ENCODE results near the gene RASD2.

The RASD2 gene

DNA sequence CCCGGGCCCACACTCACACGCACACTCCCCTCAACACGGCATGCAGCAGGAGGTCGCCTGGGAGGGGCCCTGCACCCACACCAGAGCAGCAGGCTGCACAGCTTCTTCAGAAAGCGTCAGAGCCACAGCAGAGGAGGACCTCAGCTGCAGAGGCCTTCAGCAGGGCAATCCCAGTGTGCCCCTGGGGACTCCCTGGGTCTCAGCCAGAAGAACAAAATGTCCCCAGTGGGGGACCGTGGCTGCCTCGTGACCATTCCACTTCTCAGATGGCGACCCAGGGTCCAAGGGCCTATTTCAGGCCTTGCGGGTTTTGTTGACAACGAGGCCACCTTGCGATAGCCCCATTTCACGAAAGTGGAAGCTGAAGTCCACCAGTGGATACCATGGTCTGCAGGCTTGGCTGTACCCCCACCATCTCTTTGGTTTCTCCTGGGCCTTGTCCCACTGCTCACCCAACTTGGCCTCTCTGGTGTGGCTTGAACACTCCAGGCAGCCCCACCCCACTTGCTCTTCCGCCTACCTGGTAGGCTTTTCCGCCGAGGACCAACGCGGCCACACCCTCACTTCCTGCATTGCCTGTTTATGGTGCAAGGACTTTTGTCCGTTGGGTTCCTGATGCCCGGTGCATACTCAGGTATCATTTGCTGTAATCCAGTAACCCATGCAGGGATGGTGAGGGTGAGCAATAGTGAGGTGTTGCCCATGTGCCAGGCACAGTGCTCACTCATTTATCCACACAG is 38.4 kb downstream of the RASD2 start:
- no peak overlapping the region for H3K27ac ChIP-seq
- no peak for DNase-seq (ENCODE audit: low read depth, low spot score)

DNA sequence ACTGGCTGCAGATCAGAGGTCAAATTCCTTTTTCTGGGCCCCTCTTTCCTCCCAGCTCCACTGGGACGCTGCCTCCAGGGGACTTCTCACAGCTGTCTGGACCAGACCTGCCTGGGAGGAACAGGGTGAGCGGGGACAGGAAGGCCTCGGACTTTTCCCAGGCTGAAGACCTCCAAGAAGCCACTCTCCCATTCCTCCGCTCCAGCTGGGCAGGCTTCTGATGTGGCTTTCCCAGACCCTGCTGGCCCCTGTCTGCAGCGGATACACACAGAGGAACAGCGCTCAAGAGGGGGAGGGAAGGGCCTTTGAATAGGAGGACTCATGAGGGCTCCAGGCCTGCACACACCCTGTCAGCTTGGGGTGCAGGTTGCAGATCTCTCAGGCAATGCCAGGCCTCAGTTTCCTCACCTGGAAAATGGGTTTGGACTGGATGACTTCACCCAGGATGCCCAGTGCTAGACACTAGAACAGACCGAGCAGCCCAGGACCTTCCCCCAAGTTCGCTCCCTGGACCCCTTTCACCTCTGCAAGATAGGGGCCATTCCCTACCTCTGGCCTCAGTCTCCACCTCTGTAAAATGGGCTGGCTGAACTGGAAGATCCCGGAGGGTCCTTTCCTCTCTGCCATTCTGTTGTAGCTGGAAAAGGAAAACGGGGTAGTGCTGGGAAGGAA is 39.9 kb downstream of the RASD2 start:
- no peak for DNase-seq (ENCODE audit: low read depth, low spot score)
- no peak overlapping the region for H3K27ac ChIP-seq

DNA sequence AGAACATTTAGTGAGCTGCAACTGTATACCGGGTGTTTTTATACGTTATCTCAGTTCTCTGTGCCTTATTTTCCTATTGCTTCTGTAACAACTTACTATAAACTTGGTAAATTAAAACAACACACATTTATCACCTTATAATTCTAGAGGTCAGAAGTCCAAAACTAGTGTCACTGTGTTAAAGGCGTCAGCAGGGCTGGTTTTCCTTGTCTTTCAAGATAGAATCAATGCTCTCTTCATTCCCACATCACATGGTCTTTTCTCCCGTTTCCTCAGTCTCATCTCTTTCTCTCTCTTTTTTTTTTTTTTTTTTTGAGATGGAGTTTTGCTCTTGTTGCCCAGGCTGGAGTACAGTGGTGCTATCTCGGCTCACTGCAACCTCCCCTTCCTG is 40.4 kb downstream of the RASD2 start:
- no peak for DNase-seq (ENCODE audit: low read depth, low spot score)
- no peak overlapping the region for H3K27ac ChIP-seq

DNA sequence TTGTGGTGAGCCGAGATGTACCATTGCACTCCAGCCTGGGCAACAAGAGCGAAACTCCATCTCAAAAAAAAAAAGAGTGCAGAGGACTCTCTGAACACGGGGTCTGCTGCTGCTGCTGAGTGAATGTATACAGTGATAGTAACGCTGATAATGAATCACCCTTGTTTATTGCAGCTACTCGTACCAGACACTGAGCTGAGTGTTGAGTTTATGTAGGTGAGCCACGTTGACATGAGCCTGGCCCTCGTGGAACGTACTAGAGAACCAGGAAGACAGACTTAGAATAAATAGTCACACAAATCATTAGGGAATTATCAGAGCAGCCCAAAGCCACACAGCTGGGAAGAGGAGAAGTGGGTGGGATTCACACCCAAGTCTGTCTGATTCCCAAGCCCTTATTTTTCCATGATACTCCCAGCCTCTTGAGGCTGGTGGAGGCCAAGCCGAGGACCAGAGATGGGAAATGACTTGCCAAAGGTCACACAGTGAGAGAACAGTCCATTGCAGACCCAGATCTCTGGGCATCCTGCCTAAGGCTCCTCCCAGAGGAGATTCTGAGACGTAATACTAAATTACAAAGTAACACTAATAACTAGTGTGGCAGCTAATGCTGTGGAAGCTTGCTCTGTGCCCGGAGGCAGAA is 41.7 kb downstream of the RASD2 start:
- no peak for DNase-seq (ENCODE audit: low read depth, low spot score)
- H3K27ac ChIP-seq, result no peak overlapping the region

DNA sequence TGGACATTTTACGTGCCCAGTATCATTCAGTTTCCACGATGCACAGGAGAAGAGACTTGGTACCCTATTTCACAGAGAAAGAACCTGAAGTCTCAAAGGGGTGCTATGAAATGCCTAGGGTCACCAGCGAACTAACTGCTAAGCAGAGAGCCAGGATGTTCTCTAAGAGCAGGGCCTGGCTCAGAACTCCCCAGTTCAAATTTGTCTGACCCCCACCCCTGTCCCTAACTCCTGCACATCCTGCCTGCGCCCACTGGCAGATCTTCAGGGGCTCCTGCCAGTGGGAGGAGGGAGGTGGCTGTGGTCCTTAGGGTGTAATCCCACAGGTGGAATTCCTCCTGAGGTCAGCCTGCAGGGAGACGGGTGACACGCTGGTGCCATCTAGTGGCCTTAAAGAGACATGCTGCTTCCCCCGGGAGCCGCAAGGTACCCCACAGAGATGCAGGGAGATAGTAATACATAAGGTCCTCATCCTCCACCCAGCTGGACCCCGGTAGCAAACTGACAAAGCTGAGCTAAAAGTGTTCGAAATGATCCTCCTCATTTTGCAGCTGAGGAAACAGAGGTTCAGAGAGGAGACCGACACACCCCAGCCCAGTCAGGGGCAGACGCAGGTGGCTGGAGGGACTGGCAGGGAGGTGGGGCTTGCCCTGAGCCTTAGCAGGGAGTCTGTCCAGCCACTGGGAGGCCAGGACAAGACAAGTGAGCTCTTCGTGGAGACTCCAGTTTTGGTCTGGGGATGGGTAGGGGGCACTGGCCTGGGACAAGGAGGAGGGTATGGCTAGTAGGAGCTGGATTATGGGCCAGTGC is 42.4 kb downstream of the RASD2 start:
- no peak for DNase-seq (ENCODE audit: low read depth, low spot score)
- no peak overlapping the region for H3K27ac ChIP-seq

DNA sequence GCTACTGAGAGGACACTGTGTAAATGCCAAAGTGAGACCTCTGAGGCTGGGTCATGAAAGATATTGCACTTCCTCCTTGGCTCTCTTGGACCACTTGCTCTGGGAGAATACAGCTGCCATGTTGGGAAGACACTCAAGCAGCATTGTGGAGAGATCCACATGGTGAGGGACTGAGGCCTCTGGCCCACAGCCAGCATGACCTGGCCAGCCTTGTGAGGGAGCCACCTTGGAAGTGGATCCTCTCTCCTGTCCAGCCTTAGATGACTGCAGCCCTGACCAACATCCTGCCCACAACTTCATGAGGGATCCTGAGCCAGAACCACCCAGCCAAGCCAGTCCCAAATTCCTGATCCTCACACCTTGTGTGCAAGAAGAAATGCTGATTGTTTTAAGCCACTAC is 46.1 kb downstream of the RASD2 start:
- no peak for DNase-seq (ENCODE audit: low read depth, low spot score)
- no peak overlapping the region for H3K27ac ChIP-seq

DNA sequence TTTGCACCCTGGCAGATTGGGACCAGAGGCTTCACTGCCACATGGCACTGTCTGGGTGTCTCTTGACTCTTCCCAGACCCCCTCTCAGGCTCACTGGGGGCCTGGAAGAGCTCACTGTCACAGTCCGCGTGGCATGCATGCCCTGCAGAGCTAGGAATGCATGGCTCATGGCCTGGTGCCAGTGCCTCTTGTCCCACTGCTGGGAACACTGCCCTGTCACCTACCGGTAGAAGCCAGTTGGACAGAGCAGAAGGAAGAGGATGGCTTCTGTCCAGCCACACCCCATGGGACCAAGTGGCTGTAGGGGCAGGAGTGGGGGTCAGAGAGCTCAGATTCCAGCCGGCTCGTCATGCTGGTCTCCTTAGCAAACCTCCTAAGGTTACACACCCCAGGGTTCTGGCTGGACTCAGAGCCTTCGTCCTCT is 46.8 kb downstream of the RASD2 start:
- H3K27ac ChIP-seq, result no peak overlapping the region
- DNase-seq (ENCODE audit: low read depth, low spot score), result no peak

DNA sequence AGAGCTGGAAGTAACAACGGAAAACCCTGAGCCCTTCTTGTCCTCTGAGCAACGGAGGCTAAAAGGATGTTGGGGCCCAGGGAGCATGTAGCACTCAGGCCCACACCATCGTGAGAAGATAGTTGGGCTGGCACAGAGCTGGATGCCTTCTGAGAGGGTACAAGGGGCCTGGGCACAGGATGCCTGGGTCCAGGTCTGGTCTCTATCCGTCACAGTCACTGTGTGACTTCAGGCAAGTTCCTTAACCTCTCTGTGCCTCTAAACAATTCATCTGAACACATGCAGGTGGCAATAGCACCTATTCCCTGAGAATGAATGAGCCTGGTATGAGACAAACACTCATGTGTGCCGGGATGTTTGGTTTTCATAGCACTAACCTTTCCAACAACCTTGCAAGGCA is 47.3 kb downstream of the RASD2 start:
- H3K27ac ChIP-seq, result peak overlapping the region; percentile 75
- DNase-seq (ENCODE audit: low read depth, low spot score), result no peak

DNA sequence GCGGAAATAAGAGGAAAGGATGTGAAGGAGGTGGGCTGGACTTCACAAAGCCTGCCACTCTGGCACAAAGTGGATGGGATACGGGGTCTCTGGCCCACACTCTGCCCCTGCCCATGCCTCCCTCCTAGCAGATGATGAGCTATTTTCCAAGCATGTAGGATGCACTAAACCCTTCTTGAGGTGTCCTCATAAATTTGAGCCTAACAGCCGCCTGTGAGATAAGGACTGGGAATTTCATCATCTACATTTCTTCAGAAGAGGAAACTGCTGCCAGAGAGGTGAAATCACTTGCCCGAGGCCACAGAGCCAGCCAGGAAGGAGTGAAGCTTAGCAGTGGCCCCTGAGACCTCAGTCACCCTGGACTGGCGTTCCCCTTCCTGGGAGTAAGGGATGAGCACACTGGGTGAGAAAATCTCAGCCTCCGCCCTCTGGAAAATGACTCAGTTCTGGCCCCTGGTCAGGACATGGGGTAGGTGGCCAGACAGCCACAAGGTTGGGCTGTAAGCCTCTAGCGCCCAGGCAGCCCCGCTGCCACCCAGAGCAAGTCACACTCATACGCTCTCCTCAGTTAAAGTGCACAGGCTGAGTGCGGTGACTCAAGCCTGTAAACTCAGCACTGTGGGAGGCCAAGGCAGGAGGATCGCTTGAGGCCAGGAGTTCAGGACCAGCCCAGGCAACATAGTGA is 48.6 kb downstream of the RASD2 start:
- H3K27ac ChIP-seq, result peak overlapping the region; percentile 75
- peak; percentile 87 for DNase-seq (ENCODE audit: low read depth, low spot score)

DNA sequence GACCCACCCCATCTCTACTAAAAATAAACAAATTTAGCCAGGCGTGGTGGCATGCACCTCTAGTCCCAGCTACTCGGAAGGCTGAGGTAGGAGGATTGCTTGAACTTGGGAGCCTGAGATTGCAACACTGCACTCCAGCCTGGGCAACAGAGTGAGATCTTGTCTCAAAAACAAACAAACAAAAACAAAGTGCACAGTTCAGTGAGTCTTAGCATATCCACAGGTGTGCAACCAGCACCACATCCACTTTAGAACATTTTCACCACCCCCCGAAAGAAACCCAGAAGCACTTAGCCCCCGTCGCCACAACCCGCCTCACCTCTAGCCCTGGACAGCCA is 49.1 kb downstream of the RASD2 start:
- no peak for DNase-seq (ENCODE audit: low read depth, low spot score)
- H3K27ac ChIP-seq, result peak overlapping the region; percentile 75

DNA sequence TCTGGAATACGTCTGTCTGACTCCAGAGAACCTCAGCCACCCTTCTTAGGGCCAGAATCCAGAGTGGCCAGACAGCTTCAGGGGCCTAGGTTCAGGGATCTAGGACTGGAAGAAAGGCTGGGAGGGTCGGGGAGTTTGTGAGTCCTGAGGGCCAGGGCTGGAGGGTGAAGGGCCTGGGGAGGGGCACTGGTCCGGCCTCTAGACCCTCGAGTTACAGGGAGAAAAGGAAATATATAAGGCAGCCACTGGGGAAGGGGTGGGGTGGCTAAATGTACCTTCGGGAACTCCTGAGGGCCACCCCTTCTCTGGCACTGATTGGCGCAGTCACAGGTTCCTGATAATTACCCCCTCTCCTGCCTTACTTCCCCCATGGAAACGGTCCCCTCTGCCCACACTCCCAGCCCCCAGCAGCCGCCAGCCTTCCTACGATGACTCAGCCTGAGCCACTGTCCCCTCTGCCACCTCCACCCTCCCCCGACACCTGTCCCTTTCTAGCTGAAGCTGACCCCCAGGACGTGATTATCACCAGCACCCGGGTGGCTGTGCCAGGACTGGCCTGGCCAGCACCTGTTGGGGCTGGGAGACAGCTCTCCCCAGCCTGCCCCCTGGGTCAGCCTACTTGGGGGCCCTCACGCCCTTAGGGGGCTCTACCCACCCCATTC is 50.1 kb downstream of the RASD2 start:
- DNase-seq (ENCODE audit: low read depth, low spot score), result no peak
- H3K27ac ChIP-seq, result no peak overlapping the region

DNA sequence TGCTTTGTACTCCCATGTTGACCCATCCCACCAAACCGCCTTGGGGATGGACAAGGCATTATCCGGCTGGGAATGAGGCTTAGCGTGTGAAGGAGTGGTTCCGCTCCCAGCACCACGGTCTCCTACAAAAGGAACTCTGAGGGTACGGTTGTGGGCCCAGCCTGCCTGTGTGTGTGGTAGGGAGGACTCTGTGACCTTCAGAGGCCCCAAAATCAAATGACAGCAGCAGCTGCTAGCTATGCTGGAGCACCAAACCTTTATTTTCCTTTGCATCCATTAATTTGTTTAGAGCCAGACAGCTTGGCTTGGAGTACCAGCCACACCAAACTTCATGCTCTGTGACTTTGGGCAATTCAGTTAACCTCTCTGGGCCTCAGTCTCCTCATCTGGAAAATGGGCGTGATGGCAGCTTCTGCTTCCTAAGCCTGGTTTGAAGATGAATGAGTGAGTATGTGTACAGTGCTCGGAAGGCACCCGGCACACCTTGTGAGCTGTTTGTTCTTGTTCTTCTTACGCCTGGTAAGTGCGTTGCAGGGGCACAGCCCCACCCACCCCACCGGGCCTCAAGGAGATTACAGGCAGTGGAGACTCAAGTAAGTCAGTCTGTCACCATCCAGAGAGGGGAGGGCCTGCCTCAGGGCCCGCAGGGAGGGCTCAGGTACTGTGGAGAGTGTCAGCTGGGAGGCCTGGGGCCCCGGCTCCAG is 51.2 kb downstream of the RASD2 start:
- no peak overlapping the region for H3K27ac ChIP-seq
- DNase-seq (ENCODE audit: low read depth, low spot score), result no peak

DNA sequence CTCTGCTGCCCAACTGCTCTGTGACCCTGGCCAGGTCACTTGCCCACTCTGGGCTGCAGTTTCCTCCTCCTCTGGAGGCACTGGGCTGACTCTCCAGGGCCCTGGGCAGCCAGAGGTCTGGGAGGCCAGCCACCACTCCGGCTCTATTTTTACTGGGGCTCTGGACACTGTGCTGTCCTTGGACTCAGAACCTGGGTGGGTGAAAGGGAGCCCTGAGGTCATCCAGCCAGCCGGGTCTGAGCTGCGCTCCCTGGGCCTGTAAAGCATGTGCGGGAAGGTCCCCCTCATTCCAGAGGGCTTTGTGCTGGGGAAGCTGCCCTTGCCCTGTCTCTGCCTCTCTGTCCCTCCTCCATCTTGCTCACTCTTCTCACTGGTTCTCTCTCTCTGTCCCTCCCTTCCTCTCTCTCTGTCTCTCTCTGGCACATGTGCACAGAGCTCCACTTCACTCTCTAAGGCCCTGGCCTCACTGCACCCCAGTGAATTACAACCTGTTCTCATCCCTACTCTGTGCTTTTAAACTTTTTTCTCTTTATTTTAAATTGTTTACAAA is 51.9 kb downstream of the RASD2 start:
- DNase-seq (ENCODE audit: low read depth, low spot score), result no peak
- no peak overlapping the region for H3K27ac ChIP-seq

DNA sequence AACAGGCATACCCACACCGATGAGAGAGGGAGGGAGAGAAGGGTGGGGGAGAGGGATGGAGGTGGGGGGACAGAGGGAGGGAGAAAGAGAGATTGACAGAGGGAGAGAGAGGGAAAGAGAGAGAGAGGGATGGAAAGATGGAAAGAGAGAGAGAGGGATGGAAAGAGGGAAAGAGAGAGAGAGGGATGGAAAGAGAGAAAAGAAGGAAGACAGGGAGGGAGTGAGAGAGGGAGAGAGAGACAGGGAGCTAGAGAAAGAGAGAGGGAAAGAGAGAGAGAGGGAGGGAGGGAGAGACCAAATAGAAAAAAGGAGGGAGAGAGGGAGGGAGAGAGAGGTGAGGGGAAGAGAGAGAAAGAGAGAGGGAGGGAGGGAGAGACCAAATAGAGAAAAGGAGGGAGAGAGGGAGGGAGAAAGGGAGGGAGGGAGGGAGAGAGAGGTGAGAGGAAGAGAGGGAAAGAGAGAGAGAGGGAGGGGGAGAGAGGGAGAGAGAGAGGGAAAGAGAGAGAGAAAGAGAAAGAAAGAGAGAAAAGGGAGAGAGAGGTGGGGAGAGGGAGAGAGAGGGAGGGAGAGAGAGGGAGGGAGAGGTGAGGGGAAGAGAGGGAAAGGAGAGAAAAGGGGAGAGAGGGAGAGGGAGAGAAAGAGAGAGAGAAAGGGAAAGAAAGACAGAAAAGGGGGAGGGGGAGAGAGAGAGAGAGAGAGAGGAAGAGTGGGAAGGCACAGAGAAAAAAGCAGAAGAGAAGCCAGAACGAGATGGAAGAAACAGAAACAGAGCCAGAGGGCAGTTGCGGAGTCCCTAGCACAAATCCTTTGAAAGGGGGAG is 52.6 kb downstream of the RASD2 start:
- no peak for DNase-seq (ENCODE audit: low read depth, low spot score)
- no peak overlapping the region for H3K27ac ChIP-seq

DNA sequence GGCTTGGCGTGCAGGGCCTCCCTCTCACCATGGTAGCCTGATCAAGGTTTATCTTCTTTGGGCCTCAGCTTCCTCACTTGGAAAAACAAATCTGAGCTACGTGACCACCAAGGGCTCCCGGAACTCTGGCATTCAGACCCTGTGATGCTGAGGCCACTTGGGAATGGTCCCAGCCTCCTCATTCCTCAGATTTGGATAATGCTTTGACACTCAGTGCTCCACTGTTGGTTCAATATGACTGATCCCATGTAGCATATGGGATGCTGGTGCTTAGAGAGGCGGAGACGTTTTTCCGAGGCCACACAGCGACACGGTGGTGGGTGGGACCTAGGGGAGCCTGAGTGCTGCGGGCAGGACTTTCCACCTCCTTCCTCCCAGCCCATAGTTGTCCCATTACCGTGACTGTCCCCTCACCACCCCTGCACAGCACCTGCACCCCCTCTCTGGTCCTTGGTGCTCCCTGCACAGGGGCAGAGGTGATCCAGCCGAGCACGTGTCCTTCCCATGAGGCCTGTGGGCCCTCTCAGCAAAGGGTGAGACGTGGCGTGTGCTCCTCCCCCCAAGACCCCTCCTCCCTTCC is 53.4 kb downstream of the RASD2 start:
- no peak overlapping the region for H3K27ac ChIP-seq
- no peak for DNase-seq (ENCODE audit: low read depth, low spot score)

DNA sequence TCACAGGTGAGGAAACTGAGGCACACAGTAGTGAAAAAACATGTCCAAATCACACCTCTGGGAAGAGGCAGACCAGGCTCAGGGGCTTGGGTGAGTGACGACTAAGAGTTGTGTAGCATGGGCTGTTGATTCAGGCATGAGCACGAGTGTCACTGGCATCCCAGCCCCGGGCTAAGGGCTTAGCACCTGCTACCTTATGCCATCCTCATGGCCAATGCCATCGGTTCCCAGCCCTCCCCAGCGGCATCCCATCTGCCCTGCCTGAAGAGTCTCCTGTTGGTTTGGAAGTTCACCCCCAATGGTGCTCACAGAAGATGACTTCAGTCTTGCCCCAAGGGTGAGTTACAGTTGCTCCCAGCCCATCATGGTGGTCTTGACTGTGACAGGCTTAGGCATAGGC is 54.1 kb downstream of the RASD2 start:
- DNase-seq (ENCODE audit: low read depth, low spot score), result no peak
- no peak overlapping the region for H3K27ac ChIP-seq

DNA sequence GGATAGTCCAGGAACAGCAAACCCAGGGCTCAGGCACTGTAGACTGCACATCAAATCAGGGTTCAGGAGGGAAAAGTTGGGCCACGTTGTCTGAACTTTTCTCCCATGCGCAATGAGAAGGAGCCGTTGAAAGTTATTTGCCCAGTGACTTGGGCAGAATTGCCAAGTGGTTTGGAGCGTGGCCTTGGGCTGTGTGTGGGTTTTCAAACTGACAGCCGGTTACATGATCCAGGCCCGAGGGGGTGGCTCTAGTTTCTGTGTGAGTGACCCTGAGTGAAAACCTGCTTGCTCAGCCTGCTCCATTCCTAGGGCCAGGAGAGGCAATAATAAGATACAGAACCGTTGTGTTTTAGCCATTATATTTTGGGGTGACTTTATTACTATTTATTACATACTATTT is 56.2 kb downstream of the RASD2 start:
- no peak for DNase-seq (ENCODE audit: low read depth, low spot score)

More for the DNA sequence above, 56.2 kb downstream of the RASD2 start:
- no peak overlapping the region for H3K27ac ChIP-seq
